ENCODE measurements around the gene SNAI3. TPM values are rescaled to one million over a fixed set of nuclear protein-coding genes. Genes with fewer than 3 reads are reported as not detected.

The SNAI3 gene
- total RNA-seq, 1 donor from 2014 or later: 3.1 TPM

DNA sequence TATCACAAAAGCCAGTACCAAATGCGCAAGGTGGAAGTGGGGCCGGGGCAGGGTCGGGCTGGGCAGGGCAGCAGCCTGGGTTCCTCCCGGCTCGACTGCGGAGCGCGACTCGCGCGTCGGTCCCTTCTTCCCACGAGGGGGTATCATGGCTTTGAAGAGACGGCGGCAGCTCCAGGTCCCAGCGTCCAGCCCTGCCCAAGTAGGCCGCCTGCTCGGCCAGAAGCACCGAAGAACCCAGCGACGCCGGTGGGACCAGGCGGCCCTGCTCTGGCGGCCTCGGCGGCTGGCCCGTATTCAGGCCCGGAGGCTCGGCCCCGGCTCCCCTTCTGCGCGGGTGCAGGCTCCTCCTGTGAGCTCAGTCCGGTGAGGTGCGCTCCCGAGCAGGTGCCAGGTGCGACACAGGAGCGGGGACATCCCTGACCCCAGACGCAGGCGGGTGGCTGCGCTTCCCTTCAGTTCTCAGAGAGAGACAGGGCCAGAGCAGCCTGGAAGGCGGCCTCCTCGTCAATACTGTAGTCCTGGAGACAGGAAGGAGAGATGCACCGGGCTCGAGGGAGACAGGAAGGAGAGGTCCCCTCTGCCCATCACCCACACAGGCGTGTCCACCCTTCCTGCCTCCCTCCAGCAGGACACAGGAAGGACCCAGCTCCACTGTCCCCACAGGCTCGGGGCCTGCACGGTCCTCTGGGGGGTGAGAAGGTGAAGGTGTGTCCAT lies 11.0 kb upstream of the SNAI3 start:
- H3K4me1 ChIP-seq: peaks cover 28% of the 10 kb centered on the region
- DNase-seq: no peak
- no peak overlapping the region for H3K4me3 ChIP-seq
- no peaks in the 10 kb centered on the region for H3K9me3 ChIP-seq (replicated peaks)
- peaks cover 33% of the 10 kb centered on the region for H3K36me3 ChIP-seq
- intact Hi-C loops (cut with micrococcal nuclease): no loop called here
- TF ChIP-seq CTCF (IDR thresholded peaks at IDR 0.05; ENCODE audit: borderline replicate concordance): no peak
- no peak overlapping the region for H3K27ac ChIP-seq (replicated peaks)
- H3K27me3 ChIP-seq (ENCODE audit: low read depth): no peaks in the 10 kb centered on the region

DNA sequence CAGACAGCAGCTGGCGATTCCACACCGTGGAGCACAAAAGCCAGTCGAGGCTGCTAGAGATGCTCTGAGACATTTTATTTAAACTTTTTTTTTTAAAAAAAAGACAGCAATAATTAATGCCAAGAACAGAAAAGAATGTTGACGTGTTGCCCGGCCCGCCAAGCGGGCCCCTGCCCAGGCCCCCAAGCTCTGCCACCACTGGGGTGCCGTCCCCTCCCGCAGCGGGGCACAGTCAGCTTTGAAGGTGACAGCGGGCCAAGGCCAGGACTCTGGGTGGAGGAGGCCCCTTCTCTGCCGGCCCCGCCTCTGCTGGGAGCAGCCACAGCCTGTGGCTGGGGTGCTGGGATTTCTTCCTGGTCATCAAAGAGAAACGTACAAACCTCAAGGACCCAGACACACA lies 10.1 kb upstream of the SNAI3 start:
- H3K36me3 ChIP-seq: peaks cover 33% of the 10 kb centered on the region
- intact Hi-C loops (cut with micrococcal nuclease): no loop called here

GRCh38 chr16:88695753-88696152 lies 9.4 kb upstream of the SNAI3 start:
- Histone ChIP-seq H3K4me1 (peaks cover 12% of the 10 kb centered on the region), H3K9me3 (replicated peaks) (no peaks in the 10 kb centered on the region), H3K4me3 (no peak overlapping the region), H3K27me3 (ENCODE audit: low read depth) (peaks cover 14% of the 10 kb centered on the region), H3K27ac (replicated peaks) (no peak overlapping the region), H3K36me3 (peaks cover 33% of the 10 kb centered on the region)
- no peak for TF ChIP-seq CTCF (IDR thresholded peaks at IDR 0.05; ENCODE audit: borderline replicate concordance)
- DNase-seq: no peak
- intact Hi-C loops (cut with micrococcal nuclease): no loop called here

More for the DNA sequence above, 10.1 kb upstream of the SNAI3 start:
- Histone ChIP-seq H3K4me1 (peaks cover 19% of the 10 kb centered on the region), H3K9me3 (replicated peaks) (no peaks in the 10 kb centered on the region), H3K4me3 (no peak overlapping the region), H3K27ac (replicated peaks) (no peak overlapping the region), H3K27me3 (ENCODE audit: low read depth) (peaks cover 7% of the 10 kb centered on the region)
- no peak for DNase-seq
- TF ChIP-seq CTCF (IDR thresholded peaks at IDR 0.05; ENCODE audit: borderline replicate concordance): no peak

- H3K36me3 ChIP-seq: peaks cover 33% of the 10 kb centered on the region
- DNase-seq: no peak
- no peak for TF ChIP-seq CTCF (IDR thresholded peaks at IDR 0.05; ENCODE audit: borderline replicate concordance)
- peaks cover 19% of the 10 kb centered on the region for H3K27me3 ChIP-seq (ENCODE audit: low read depth)
- peaks cover 7% of the 10 kb centered on the region for H3K4me1 ChIP-seq
- H3K27ac ChIP-seq (replicated peaks): no peak overlapping the region
- no peak overlapping the region for H3K4me3 ChIP-seq
- H3K9me3 ChIP-seq (replicated peaks): no peaks in the 10 kb centered on the region
- intact Hi-C loops (cut with micrococcal nuclease): no loop called here
These were observed 8.9 kb upstream of the SNAI3 start for GRCh38 chr16:88695218-88695617.

DNA sequence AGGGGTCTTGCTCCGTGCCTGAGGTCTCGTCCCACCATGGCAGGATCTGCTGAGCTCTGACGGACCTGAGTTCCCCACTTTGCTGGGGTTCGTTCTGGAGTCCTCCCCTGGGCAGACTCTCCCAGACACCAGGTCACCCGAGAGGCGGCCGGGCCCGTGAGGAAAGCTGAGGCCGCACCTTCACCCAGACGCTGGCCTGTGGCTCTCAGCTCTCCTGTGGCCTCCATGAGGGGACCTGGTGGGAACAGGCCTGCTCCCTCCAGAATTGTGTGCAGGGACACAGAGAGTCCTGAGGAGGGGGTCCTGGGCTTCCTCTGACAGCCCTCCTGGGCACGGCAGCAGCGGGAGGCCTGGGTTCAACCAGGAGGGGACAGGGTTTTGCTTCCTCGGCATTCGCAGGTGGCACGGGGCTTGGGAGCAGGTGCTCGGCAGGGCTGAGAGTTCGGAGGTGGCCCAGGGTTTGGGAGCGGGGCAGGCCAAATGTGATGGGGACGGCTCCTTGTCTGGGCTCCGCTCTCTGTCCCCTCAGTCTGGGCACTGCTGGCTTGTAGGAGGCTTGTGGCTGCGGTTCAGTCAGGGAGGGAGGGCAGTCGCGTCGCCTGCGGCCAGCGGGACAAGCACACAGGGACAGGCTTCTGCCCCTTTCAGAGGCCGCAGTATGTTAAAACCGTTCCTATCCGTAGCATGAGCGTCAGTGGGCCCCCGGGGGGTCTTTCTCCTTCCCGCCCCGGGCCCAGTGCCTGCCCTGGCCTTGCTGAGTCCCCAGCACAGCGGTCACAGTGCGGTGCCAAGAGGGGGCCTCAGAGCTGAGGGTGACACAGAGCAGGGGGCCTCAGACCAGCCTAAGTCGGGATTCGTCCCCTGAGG lies 8.1 kb upstream of the SNAI3 start:
- no peaks in the 10 kb centered on the region for H3K4me1 ChIP-seq
- no peak overlapping the region for H3K27ac ChIP-seq (replicated peaks)
- no peak for DNase-seq
- H3K27me3 ChIP-seq (ENCODE audit: low read depth): peaks cover 27% of the 10 kb centered on the region
- no peak overlapping the region for H3K4me3 ChIP-seq
- intact Hi-C loops (cut with micrococcal nuclease): no loop called here
- TF ChIP-seq CTCF (IDR thresholded peaks at IDR 0.05; ENCODE audit: borderline replicate concordance): no peak
- H3K36me3 ChIP-seq: peaks cover 32% of the 10 kb centered on the region
- H3K9me3 ChIP-seq (replicated peaks): no peaks in the 10 kb centered on the region

Measured in left ventricle myocardium inferior (tissue), 1 donor.